GM18502 (cell line): ENCODE data around the gene RBP3.

Source experiments
- ATAC-seq: cut with Tn5 transposase; IDR thresholded peaks from one replicate; pipeline ENCODE4 v1.9.1; 2021; ENCODE audit warnings: mild to moderate bottlenecking; ENCODE audit not compliant: unreplicated experiment, poor library complexity

The RBP3 gene

DNA sequence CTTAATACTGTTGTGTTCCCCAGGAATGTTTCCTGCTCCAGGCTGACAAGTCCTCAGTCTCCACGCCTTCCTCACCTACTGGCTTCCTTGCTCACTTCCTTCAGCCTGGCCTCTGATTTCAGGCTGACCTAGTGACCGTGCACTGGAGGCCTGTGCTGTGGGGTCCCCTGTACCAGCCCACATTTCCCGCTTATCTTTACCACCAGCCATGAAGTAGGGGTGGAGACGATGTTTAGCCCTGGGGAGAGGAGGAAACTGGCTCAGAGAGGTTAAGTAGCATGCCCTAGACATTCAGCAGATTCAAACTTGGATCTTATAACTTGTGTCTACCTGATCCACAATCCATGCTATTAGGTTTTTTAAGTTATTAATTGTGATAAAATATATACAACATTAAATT, 40.7 kb downstream of the RBP3 start:
- no peak for ATAC-seq

DNA sequence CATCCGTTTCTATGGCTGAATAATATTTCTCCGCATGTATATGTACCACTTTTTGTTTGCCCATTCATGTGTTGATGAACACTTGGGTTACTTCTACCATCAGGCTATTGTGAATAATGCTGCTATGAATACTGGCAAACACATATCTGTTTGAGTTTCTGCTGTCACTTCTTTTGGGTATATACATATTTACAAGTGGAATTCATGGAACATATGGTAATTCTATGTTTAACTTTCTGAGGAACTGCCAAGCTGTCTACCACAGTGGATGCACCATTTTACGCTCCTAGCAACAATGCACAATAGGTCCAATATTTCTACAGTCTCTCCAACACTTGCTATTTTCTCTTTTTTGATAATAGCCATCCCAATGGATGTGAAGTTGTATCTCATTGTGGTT, 41.5 kb downstream of the RBP3 start:
- ATAC-seq = no peak

DNA sequence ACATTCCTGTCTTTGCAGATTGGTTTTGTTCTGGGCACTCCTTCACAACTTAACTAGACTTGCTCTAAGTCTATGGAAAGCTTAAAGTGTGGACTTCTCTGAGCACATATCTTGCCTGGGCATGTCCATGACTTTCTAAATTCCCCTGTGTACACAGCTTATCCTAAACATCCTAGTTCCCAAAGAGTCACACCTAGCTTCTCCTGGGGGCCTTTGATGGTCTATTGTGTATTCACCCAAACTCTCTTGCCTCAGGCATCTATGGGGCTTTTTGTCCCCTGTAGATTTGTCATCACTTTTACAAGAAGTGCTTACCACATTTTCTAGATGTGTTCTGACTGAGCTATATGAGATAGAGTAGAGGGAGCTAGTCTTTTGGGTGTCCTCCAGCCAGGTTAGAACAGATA, 48.2 kb downstream of the RBP3 start:
- no peak for ATAC-seq

DNA sequence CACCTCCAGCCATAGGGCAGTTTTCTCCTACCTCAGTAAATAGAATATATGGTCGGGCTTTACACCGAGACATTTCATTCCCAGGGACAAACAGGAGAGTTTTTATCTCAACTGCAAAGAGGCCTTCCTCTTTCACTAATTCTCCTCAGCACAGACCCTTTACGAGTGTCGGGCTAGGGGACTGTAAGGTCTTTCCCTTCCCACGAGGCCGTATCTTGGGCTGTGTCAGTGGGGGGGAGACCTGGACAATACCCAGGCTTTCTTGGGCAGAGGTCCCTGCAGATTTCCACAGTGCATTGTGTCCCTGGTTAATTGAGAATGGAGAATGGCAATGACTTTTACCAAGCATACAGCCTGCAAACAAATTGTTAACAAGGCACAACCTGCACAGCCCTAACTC, 49.1 kb downstream of the RBP3 start:
- no peak for ATAC-seq

DNA sequence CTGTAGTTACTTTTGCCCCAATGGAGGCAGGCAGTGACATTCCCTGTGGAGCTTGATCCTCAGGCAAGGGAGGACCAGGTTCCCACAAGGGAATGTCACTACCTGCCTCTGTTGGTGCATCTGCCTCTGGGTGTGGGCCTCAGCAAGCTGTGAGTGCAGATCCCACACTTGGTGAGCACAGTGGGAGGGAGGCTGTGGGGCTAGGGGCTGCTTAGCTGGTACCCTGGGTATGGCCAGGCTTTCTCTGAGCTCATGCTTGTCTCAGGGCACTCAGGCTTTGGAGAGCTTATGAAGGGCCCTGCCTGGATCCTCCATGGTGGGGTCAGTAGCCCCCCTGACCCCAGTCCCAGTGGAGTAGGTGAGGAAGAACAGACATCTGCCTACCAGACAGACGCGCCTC, 52.1 kb downstream of the RBP3 start:
- no peak for ATAC-seq

DNA sequence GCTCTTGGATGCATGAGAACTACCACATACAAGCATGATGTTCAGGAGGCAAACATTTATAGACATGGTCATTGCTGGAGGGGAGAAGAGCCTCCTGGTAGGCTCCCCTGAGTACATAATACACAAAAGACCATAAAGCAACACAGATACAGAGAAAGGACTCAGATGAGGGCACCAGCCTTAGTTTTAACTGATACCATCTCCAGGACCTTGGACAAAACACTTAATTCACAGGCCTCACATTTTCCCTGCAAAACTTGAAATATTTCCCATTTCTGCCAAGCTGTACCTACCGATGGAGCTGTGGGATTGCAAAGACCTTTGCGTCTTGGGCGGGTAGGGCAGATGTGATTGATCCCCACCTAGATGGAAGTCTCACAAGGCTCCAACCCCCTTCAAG, 52.6 kb downstream of the RBP3 start:
- no peak for ATAC-seq

DNA sequence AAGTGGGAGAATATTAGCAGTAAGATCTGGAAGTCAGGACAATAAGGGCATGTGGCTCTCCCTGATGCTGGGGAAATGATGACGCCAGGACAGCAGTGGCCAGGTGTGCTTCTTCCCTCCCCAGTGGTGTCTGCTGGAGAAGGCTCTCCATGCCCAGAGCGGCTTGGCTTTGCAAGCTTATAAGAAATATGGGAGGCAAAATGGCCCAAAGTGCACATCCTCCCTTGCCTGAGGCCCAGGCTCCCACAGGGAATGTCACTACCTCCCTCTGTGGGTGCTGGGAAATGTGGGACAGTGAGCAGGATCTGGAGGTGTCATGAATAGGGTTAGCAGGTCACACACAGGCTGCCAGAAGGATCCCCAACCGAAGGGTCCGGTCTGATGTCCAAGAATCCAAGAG, 53.0 kb downstream of the RBP3 start:
- ATAC-seq = no peak

DNA sequence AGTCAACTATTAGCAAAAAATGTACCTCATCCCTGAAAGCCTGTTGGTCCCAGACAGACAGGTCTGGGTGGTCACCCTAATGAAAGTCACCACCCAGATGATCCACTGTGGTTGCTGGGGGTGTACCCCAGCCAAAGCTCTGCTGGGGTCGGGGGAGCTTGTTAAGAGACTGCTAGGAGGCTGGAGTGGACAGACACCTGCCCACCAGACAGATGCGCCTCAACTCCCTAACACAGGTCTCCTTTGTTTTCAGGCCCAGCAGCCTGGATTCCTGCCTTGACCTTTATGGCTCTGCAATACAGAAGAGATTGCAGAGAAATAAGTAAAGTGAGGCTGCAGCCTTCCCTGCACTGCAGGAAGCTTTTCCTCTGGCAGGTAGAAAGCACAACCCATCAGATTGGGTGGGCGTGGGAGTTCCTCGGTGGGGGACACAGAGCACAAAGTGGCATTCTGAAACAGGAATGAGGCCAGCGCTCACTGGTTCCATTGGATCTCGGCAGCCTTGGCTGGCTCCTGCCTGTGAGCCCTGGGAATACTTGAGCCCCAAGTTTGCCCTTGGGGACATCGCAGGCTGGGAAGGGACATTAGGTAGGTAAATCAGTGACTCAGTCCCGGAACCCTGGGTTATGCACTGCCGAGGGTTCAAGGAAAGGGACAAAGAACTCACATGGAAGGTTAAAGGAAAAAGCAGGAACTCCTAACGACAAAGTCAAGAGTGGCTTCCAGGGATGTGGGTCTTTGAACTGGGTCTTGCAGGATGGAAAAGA, 53.9 kb downstream of the RBP3 start:
- no peak for ATAC-seq

DNA sequence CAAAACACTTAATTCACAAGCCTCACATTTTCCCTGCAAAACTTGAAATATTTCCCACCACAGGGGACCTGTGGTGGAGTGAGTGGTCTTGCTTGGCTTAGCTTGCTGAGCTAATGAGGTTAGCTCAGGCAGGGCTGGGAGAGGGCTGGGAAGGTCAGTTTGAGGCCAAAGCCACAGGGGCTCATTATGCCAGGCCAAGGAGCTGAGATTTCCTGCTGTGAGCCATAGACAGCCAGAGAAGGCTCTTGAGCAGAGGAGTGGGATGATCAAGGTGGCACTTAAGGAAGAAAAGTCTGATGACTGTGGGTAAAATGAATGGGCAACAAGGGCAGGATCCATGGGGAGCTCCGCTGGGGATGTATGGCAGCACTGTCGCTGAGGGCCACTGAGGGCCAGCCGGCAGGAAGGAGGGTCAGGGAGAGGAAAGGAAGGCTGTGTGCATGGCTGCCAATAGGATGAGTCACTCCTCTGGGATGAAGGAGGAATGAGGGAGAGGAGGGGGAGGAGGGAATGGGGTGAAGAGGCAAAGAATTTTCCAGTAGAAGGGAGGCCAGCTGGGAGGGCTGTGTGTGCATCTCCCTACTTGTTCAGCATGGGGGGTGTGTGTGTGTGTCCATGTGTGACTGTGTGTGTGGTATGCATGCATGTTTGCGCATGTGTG, 54.6 kb downstream of the RBP3 start:
- no peak for ATAC-seq

DNA sequence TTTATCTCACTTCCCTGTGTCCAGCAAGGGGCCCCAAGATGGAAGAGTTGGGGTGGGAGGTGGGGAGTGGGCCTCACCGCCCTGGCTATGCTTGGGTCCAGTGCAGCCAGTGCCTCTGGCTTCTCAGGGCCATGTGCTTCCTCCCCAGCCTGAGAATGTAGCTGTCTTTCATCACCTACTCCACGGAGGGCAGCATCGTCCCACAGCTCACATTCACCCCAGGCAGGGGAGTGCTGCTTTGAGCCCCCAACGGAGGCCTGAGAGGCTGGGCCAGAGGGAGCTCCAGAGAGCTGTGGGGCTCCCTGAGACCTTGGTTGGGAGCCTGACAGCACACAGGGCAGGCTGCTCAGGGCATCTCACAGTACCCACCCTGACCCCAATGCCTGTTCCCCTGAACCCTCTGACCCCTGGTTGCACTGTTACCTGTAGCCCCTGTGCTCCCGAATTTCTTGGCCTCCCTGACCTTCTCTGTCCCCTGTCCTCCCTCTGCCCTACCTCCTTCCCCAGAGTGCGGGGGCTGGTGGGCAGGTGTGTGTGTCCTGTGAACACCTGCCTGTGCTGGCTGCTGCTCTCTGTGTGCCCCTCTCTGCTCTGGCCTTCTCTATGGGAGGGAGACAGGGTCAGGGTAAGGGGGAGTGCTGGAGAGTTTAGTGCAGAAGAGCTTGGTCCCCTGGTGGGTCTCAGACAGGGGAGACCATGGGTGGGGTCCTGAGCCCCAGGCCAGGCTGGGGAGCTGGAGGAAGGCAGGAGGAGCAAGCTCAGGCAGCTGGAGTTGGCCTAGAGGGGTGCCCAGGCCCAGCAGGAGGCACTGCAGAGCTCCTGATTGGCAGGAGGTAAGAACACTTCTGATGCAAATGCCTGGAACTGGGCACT, 55.5 kb downstream of the RBP3 start:
- no peak for ATAC-seq

DNA sequence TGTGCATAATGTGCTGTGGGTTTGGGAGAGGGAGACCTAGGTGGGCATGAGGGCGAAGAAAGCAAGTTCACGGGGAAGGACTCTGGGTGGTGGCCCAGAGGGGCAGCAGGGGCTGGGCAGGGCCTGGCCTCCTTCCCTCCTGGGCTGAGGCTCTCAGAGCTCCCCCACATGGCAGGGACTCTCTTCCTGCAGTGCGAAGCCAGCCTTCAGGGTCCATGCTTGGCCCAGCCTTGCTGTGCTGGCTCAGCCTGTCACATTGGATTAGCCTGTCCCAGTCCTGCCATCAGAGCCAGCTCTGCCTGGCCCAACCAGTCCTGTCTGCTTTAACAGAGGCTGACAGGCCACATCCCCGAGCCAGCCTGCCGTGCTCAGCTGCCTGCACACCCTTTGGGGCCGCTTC, 56.3 kb downstream of the RBP3 start:
- no peak for ATAC-seq

DNA sequence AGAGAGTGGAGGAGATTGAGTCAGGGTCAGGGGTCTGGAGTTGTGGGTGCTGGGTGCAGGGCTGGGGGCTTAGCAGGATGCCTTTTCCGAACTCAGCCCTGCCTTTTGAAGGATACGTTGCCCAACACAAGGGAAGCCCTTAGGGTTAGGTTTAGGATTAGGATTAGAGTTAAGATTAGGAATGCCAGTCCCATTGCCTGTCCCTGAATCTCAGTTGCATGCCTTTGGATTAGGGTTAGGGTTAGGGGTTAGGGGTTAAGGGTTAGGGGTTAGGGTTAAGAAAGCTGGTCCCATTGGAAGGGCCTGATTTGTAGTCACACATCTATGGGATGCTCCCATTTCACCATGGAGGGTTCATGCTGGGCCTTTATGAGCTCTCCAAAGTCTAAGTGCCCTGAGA, 56.8 kb downstream of the RBP3 start:
- ATAC-seq = no peak

DNA sequence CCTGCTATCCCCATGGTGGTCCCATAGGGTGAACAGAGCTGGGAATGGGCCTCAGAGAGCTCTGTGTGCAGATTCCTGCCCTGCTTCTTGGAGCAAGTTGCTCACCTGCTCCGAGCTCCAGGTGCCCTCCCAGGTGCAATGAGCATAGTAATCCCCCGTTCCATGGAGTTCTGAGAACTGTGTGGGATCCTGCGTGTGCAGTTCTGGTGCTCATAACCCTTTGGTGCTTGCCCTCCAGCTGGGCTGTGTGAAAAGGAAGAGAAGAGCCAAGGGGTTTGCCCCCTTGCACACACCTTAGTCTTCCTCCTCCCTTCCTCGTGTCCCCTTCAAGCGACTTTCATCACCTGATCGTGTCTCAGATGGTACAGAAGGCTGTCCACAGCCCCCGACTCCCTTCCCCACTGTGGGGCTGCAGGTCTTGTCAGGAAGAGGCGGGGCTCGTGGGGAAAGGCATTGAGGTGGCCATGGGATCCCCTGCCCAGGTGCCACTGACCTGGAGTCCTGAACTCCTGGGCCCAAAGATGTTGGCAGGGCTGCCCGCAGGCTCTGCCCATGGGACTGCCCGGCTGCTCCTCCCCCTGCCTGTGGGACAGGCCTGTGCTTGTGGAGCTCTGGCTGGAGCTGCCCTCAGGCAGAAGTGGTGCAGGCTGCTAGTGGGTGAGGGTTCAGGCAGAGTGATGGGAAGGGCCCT, 57.8 kb downstream of the RBP3 start:
- ATAC-seq = no peak

DNA sequence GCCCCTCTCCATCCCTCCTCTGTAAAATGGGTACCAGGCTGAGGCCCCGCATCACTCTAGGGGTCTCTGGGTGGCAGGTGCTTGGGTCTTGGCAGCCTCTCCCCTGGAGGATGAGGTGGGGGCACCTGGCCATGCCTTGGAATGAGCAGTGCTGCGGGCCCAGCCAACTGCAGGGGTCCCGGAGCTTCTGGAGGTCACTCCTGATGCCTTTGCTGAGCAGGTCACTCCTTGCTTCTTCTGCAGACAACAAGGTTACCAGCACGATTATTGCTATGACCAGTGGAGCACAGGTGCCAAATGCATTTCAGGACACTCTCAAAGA, 58.3 kb downstream of the RBP3 start:
- ATAC-seq = no peak

DNA sequence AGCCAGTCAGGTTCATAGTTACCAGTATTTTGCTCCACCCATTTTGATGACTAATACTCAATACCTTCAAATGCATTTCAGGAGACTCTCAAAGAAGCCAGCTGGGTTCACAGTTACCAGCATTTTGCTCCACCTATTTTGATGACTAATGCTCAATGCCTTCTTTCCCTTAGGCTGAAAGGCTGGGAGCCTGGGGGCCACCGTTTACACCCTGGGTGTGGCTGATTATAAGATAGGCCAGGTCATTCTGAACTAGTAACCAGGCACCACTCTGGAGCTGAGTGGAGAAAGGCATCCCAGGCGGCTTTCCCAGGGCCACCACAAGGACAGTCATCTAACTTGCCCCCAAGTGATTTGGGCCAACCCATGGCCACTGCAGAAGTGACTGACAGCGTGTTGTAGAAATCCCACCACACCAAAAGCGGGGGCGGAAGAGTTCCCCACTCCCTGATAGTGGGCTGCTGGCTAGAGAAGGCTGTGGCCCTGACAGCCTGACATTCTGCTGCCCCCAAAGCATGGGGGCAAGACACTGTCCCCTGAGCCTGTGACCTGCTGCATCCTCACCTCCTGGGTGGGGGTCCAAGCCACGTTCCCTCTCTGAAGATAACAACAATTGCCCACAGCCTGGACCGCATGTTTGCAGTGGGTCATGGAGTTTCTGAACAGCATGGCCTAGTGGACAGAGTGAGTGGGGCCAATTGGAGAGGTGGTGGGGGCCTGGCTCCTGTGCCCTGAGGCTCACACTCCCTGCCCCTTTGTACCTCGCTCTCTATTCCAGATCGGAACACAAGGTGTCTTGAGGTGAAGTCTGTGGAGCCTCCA, 58.9 kb downstream of the RBP3 start:
- no peak for ATAC-seq
